Mucosa of descending colon (tissue), 3 donors: Measurements from ENCODE around the gene ASB13. TPM values are rescaled to one million over a fixed set of nuclear protein-coding genes. Genes with fewer than 3 reads are reported as not detected.

Experiments used
- ATAC-seq: fragments of 200-7000 bp; cut with Tn5 transposase; one replicate; pipeline ENCODE4 v1.9.1; 2020; ENCODE audit warnings: mild to moderate bottlenecking, moderate library complexity
- DNase-seq, 3 donors: peaks; one replicate each; pipeline ENCODE4 v3.0.0-alpha.2; 2020
- H3K36me3 ChIP-seq: fragments of 200-600 bp; one replicate; pipeline ENCODE4 v1.8.0; 2021; ENCODE audit warnings: low read depth, mild to moderate bottlenecking
- H3K4me1 ChIP-seq: fragments of 200-600 bp; one replicate; pipeline ENCODE4 v1.8.0; 2021; ENCODE audit warnings: low read depth, mild to moderate bottlenecking
- H3K4me3 ChIP-seq: fragments of 200-600 bp; one replicate; pipeline ENCODE4 v1.8.0; 2021; ENCODE audit warnings: mild to moderate bottlenecking
- H3K9me3 ChIP-seq: fragments of 200-600 bp; one replicate; pipeline ENCODE4 v1.8.0; 2021; ENCODE audit warnings: mild to moderate bottlenecking
- CTCF ChIP-seq: fragments of 200-600 bp; IDR thresholded peaks from one replicate; pipeline ENCODE4 v1.8.0; 2022; ENCODE audit warnings: antibody characterized with exemption, mild to moderate bottlenecking
- intact Hi-C, 2 donors: fragments of 100-400 bp; cut with DNase I in 1 of 2; cut with micrococcal nuclease in 1 of 2; formaldehyde crosslinking; loops; one replicate each; pipeline versions ENCODE4 v1.11.0 to v1.11.1; 2022; cut with DNase I, micrococcal nuclease
- total RNA-seq, 3 donors: library from RNA; stranded (reverse); fragmentation: NEBNext Ultra II Directional in 2 of 3; extraction: Animal tissue kit (Norgen Biotek cat#: 25700) in 2 of 3; gene quantifications; one replicate each; pipeline versions ENCODE4 v1.2.1 to v1.2.4, GENCODE V29; 2021 to 2023
- donor health status: DM: no; HTN: no; CAD: no; lungs with moderate emphysema.
- donor health status: DM: no; HTN: no; CAD: no.
- donor health status: DM: no; HTN: yes; CAD: no.

ASB13 gene
- total RNA-seq, 3 donors from 2014 or later = 34.6 to 76.1 (median 50.5) TPM

- no peak for TF ChIP-seq CTCF
- no peak overlapping the region for H3K4me3 ChIP-seq
- H3K9me3 ChIP-seq = no peaks in the 10 kb centered on the region
- peaks cover 24% of the 10 kb centered on the region for H3K4me1 ChIP-seq
- ATAC-seq (peak; percentile 88), DNase-seq (peak; percentile 89 to 91 (median 91))
- intact Hi-C loops = no loop called here
- no peaks in the 10 kb centered on the region for H3K36me3 ChIP-seq
These were observed 56.3 kb downstream of the ASB13 start for GRCh38 chr10:5609952-5610616.

- DNase-seq (no peak), ATAC-seq (no peak)
- intact Hi-C loops = no loop called here
- no peaks in the 10 kb centered on the region for H3K9me3 ChIP-seq
- H3K4me3 ChIP-seq = no peak overlapping the region
- peaks cover 15% of the 10 kb centered on the region for H3K4me1 ChIP-seq
- TF ChIP-seq CTCF = no peak
- H3K36me3 ChIP-seq = no peaks in the 10 kb centered on the region
These were observed 57.7 kb downstream of the ASB13 start for GRCh38 chr10:5608608-5609220.

GRCh38 chr10:5607594-5607993, 58.8 kb downstream of the ASB13 start:
- H3K9me3 ChIP-seq = no peaks in the 10 kb centered on the region
- no peak overlapping the region for H3K4me3 ChIP-seq
- H3K4me1 ChIP-seq = peaks cover 12% of the 10 kb centered on the region
- no peak for ATAC-seq
- H3K36me3 ChIP-seq = no peaks in the 10 kb centered on the region
- DNase-seq = no peak
- TF ChIP-seq CTCF = no peak
- intact Hi-C loops = no loop called here

GRCh38 chr10:5606864-5607263, 59.5 kb downstream of the ASB13 start:
- Histone ChIP-seq H3K36me3 (no peaks in the 10 kb centered on the region), H3K9me3 (no peaks in the 10 kb centered on the region), H3K4me1 (peaks cover 12% of the 10 kb centered on the region), H3K4me3 (no peak overlapping the region)
- intact Hi-C loops = no loop called here
- no peak for DNase-seq
- no peak for ATAC-seq
- TF ChIP-seq CTCF = no peak

GRCh38 chr10:5606321-5606720, 60.1 kb downstream of the ASB13 start:
- ATAC-seq = no peak
- Histone ChIP-seq H3K9me3 (no peaks in the 10 kb centered on the region), H3K36me3 (no peaks in the 10 kb centered on the region), H3K4me3 (no peak overlapping the region), H3K4me1 (peaks cover 12% of the 10 kb centered on the region)
- no peak for TF ChIP-seq CTCF
- peak in 2 of 3 donors; percentile 18 to 25 for DNase-seq
- intact Hi-C loops = no loop called here
